ENCODE results near the gene BCL6B. TPM values are rescaled to one million over a fixed set of nuclear protein-coding genes. Genes with fewer than 3 reads are reported as not detected.
A peak's percentile ranks its signal among the peaks of the same experiment; 100 is the strongest.

BCL6B gene
- total and polyA plus RNA-seq, 11 donors = 5.9 to 32.8 (median 10.6) TPM

DNA sequence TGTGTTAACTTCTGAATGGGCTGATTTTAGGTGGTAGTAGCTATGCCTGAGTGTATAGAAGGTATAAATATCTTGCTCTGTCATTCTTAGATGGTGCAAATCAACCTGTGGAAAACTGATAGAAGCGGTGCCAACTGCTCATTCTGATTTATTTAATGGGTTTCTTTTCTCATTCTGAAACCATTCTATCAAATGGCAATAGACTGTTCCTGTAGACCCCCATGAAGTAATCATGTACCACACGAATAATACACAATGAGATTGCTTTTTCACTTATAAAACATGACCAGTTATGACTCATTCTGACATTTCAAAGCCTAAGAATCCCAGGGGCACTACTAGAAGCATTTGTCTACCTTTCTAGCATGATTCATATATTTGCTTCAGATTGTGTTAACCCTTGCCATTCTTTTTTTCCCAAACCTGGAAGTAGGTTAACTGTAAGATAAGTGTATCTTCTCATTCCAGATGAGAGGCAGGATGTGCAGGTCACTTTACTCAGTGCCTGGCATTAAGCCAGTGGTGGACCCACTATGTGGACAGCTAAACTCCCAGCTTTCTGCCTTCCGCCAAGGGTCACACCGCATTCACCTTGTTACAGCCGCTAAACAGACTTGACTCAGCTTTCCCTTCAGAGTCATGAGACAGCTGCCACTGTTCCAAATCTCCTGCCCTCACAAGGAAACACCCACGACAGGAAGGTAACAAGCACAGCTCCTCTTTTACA, 37.5 kb downstream of the BCL6B start:
- WGBS, 4 donors = 44 to 63% (median 50%) methylated on average over 6 of the region's 6 CpGs
- intact Hi-C loops (cut with DNase I) = no loop called here
- no peaks in the 10 kb centered on the region for H3K9me3 ChIP-seq

DNA sequence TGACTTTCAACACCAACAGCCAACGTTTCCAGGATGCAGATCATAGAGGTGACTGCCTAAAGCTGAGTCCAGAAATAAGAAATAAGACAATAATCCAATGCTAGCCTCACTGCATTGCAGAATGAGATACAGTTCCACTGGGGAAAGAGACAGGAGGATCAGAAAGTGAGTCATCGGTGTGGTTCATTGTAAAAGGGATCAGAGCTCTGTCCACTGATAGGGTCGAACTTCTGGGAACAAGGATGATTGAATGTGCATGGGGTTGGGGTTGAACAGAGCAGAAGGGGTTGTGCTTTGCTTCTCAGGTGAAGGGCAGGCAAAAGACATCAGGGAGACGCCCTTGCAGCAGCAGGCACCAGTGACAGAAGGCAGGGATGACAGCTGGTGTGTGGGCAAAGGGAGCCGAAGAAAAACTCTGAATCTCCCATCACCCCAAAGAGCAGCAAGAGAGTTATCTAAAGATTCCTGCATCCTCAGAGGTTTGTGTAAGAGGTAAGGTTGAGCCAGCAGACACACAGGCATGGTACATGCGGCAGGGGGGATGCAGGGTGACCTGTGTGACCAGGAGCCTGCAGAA, 40.8 kb downstream of the BCL6B start:
- WGBS, 4 donors = 53 to 59% (median 56%) methylated on average over 6 of the region's 6 CpGs

More for the DNA sequence above, 37.5 kb downstream of the BCL6B start:
- TF ChIP-seq, protein P1, sequence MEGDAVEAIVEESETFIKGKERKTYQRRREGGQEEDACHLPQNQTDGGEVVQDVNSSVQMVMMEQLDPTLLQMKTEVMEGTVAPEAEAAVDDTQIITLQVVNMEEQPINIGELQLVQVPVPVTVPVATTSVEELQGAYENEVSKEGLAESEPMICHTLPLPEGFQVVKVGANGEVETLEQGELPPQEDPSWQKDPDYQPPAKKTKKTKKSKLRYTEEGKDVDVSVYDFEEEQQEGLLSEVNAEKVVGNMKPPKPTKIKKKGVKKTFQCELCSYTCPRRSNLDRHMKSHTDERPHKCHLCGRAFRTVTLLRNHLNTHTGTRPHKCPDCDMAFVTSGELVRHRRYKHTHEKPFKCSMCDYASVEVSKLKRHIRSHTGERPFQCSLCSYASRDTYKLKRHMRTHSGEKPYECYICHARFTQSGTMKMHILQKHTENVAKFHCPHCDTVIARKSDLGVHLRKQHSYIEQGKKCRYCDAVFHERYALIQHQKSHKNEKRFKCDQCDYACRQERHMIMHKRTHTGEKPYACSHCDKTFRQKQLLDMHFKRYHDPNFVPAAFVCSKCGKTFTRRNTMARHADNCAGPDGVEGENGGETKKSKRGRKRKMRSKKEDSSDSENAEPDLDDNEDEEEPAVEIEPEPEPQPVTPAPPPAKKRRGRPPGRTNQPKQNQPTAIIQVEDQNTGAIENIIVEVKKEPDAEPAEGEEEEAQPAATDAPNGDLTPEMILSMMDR (IDR thresholded peaks at IDR 0.05) = no peak
- no peak for TF ChIP-seq POLR2A (IDR thresholded peaks at IDR 0.05)
- H3K4me1 ChIP-seq = no peaks in the 10 kb centered on the region
- ATAC-seq (no peak), DNase-seq (no peak)
- H3K27me3 ChIP-seq = peaks cover 0 to 13% (median 0%) of the 10 kb centered on the region in 9 donors
- no peaks in the 10 kb centered on the region for H3K36me3 ChIP-seq
- H3K4me3 ChIP-seq = no peak overlapping the region
- no peak overlapping the region for H3K27ac ChIP-seq

DNA sequence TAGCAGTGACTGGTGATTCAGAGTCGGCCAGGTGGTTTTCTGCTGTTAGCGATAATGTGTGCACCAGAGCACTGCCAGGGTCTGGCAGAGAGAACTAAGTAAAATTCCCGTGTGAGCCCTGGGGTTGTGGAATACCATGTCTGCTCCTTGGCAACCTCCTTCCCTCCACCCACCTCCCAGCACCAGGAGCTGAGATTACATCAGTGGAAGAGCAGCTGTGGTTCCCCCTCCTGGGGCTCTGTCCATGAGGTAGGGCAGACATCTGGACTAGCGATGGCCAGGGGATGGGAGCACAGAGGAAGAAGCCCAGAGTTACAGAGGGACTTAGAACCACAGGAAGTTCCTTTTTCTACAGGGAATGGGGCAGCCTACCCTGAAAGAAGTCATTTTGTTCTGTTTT, 41.4 kb downstream of the BCL6B start:
- H3K27ac ChIP-seq = no peak overlapping the region
- DNase-seq = no peak
- intact Hi-C loops (cut with DNase I) = no loop called here
- TF ChIP-seq, protein P1 (IDR thresholded peaks at IDR 0.05) = no peak
- no peak for TF ChIP-seq POLR2A (IDR thresholded peaks at IDR 0.05)
- 63 to 67% (median 65%) methylated on average over 4 of the region's 4 CpGs for WGBS, 4 donors
- peaks cover 0 to 16% (median 7%) of the 10 kb centered on the region in 12 donors for H3K9me3 ChIP-seq
- no peaks in the 10 kb centered on the region for H3K4me1 ChIP-seq
- peak in 3 of 4 donors; percentile 26 to 45 (median 29) for ATAC-seq
- H3K27me3 ChIP-seq = peaks cover 0 to 13% (median 0%) of the 10 kb centered on the region in 9 donors
- no peaks in the 10 kb centered on the region for H3K36me3 ChIP-seq
- H3K4me3 ChIP-seq = no peak overlapping the region

More for the DNA sequence above, 40.8 kb downstream of the BCL6B start:
- no peaks in the 10 kb centered on the region for H3K36me3 ChIP-seq
- peaks cover 0 to 12% (median 5%) of the 10 kb centered on the region in 12 donors for H3K9me3 ChIP-seq
- H3K27me3 ChIP-seq = peaks cover 0 to 13% (median 0%) of the 10 kb centered on the region in 9 donors
- TF ChIP-seq POLR2A (IDR thresholded peaks at IDR 0.05) = no peak
- TF ChIP-seq, protein P1 (IDR thresholded peaks at IDR 0.05) = no peak
- H3K27ac ChIP-seq = no peak overlapping the region
- intact Hi-C loops (cut with DNase I) = no loop called here
- no peaks in the 10 kb centered on the region for H3K4me1 ChIP-seq
- ATAC-seq (no peak), DNase-seq (no peak)
- H3K4me3 ChIP-seq = no peak overlapping the region

DNA sequence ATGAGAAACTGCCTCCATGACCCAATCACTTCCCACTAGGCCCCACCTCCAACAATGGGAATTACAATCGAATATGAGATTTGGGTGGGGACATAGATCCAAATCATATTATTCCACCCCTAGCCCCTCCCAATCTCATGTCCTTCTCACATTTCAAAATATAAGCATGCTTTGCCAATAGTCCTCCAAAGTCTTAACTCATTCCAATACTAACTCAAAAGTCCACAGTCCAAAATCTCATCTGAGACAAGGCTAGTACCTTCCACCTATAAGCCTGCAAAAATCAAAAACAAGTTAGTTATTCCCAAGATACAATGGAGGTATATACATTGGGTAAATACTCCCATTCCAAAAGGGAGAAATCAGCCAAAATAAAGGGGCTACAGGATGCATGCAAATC, 44.3 kb downstream of the BCL6B start:
- Histone ChIP-seq H3K9me3 (peaks cover 0 to 16% (median 7%) of the 10 kb centered on the region in 12 donors), H3K27me3 (peaks cover 0 to 6% (median 0%) of the 10 kb centered on the region in 9 donors), H3K27ac (no peak overlapping the region), H3K4me3 (no peak overlapping the region), H3K36me3 (no peaks in the 10 kb centered on the region), H3K4me1 (no peaks in the 10 kb centered on the region)
- ATAC-seq (no peak), DNase-seq (no peak)
- no peak for TF ChIP-seq POLR2A (IDR thresholded peaks at IDR 0.05)
- TF ChIP-seq, protein P1 (IDR thresholded peaks at IDR 0.05) = no peak
- 68 to 77% (median 73%) methylated on average over 1 of the region's 1 CpG for WGBS, 4 donors
- intact Hi-C loops (cut with DNase I) = no loop called here

Measured in heart left ventricle (tissue), 16 donors.